ENCODE data around the gene CRADD.

DNA sequence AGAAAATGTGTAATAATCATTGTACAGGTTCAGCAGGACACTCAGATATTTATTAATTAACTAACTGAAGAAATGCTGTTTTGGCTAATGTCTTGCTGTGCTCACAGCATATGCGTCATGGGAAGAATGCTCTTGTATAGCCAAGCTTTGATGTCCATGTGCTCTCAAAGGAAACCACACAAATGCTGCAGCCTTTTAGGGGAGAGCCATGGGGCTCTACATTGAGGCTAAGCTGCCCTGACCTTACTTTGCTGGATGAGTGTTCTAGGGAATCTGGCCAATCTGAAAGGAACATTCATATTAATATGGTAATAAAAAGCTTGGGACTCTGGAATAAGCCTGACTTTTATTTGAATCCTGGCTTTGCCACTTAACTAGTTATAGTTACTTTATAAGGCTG is 9.5 kb upstream of the CRADD start:
- TF ChIP-seq, protein P1, sequence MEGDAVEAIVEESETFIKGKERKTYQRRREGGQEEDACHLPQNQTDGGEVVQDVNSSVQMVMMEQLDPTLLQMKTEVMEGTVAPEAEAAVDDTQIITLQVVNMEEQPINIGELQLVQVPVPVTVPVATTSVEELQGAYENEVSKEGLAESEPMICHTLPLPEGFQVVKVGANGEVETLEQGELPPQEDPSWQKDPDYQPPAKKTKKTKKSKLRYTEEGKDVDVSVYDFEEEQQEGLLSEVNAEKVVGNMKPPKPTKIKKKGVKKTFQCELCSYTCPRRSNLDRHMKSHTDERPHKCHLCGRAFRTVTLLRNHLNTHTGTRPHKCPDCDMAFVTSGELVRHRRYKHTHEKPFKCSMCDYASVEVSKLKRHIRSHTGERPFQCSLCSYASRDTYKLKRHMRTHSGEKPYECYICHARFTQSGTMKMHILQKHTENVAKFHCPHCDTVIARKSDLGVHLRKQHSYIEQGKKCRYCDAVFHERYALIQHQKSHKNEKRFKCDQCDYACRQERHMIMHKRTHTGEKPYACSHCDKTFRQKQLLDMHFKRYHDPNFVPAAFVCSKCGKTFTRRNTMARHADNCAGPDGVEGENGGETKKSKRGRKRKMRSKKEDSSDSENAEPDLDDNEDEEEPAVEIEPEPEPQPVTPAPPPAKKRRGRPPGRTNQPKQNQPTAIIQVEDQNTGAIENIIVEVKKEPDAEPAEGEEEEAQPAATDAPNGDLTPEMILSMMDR (IDR thresholded peaks at IDR 0.05), result no peak
- TF ChIP-seq POLR2A (IDR thresholded peaks at IDR 0.05), result no peak
